Heart left ventricle (tissue), 13 donors: ENCODE measurements around the gene TBCK.

ENCODE experiments used
- POLR2A ChIP-seq, 2 donors: fragments of 450-650 bp; IDR thresholded peaks; one replicate each; pipeline ENCODE4 v1.6.1; 2017; ENCODE audit warnings: antibody characterized with exemption in 2 of 2, mild to moderate bottlenecking in 2 of 2, moderate library complexity in 2 of 2
- TF ChIP-seq, protein P1 (sequence below), 12 donors: fragments of 200-600 bp; sonication (generic) in 4 of 12; IDR thresholded peaks; one replicate each; pipeline versions ENCODE4 v1.5.0 to v1.8.0; 2018 to 2022; ENCODE audit warnings: antibody characterized with exemption in 12 of 12, mild to moderate bottlenecking in 5 of 12
- donor health status: ischemic (EF 13 %, LVEDD 7.1; RV severe dilation, severe dysfunction).
- donor health status: DM: no; HTN: yes; CAD: no.
- donor health status: DM: no; HTN: no; CAD: no.
- donor health status: ischemic (EF 25% LVEDD 6.9; RV normal size, moderate dysfunction).
- donor health status: ischemic (EF 25% LVEDD 5.7; RV mildly dilated, moderate dysfunction).
- donor health status: ischemic (EF 35%, LVEDD 5.7; RV mildly dilated, moderate dysfunction).
- donor health status: nonischemic (EF 11% LVEDD 7.7; RV severe dilation, severe dysfunction).
- donor health status: DM: yes; HTN: yes; CAD: no.
- donor health status: PGD.
- donor health status: ischemic (EF 29% LVEDD 5.4; RV normal size, mild dysfunction).
- donor health status: nonischemic (EF 23%, LVEDD 6.1; RV moderate dilation, normal function).

DNA sequence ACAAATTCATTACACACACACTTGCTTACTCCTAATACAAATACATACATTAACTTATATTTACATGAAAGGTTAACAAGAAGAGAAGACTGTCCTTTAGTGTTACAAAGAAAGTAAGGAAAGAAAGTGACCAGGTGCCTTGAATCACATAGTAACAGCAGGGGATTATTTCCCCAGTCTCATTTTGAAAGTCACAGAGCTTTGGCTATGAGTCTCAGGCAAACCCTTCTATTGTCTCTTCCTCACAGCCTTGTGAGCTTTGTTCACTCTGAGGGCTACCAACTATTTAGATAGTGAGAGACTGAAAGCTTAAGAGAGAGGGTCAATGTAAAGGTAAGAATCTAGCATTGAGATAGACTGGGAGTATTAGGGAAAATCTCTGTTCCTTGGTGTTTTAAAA lies 259.1 kb downstream of the TBCK start:
- TF ChIP-seq, protein P1, sequence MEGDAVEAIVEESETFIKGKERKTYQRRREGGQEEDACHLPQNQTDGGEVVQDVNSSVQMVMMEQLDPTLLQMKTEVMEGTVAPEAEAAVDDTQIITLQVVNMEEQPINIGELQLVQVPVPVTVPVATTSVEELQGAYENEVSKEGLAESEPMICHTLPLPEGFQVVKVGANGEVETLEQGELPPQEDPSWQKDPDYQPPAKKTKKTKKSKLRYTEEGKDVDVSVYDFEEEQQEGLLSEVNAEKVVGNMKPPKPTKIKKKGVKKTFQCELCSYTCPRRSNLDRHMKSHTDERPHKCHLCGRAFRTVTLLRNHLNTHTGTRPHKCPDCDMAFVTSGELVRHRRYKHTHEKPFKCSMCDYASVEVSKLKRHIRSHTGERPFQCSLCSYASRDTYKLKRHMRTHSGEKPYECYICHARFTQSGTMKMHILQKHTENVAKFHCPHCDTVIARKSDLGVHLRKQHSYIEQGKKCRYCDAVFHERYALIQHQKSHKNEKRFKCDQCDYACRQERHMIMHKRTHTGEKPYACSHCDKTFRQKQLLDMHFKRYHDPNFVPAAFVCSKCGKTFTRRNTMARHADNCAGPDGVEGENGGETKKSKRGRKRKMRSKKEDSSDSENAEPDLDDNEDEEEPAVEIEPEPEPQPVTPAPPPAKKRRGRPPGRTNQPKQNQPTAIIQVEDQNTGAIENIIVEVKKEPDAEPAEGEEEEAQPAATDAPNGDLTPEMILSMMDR (IDR thresholded peaks at IDR 0.05) = no peak
- TF ChIP-seq POLR2A (IDR thresholded peaks at IDR 0.05) = no peak
